Subcutaneous abdominal adipose tissue (tissue), 5 donors: ENCODE measurements around the gene CADPS.

Experiments
- H3K27ac ChIP-seq: one replicate; pipeline ENCODE4 v1.7.0; 2013; ENCODE audit warnings: low read depth, mild to moderate bottlenecking, inconsistent platforms, low read length, moderate library complexity
- H3K27me3 ChIP-seq, 5 donors: one replicate each; pipeline ENCODE4 v1.7.0; 2013; ENCODE audit warnings: low read length in 5 of 5, inconsistent platforms in 1 of 5; ENCODE audit not compliant: control insufficient read depth in 5 of 5, insufficient read depth in 4 of 5
- H3K36me3 ChIP-seq, 5 donors: one replicate each; pipeline ENCODE4 v1.7.0; 2013; ENCODE audit warnings: low read length in 5 of 5; ENCODE audit not compliant: control insufficient read depth in 5 of 5, insufficient read depth in 5 of 5
- H3K4me1 ChIP-seq, 5 donors: one replicate each; pipeline ENCODE4 v1.7.0; 2013; ENCODE audit warnings: low read length in 5 of 5, mild to moderate bottlenecking in 3 of 5, moderate library complexity in 1 of 5; ENCODE audit not compliant: control insufficient read depth in 5 of 5, insufficient read depth in 5 of 5
- H3K4me3 ChIP-seq, 5 donors: one replicate each; pipeline ENCODE4 v1.7.0; 2013; ENCODE audit warnings: low read length in 5 of 5, low read depth in 1 of 5
- H3K9ac ChIP-seq, 5 donors: one replicate each; pipeline ENCODE4 v1.7.0; 2013; ENCODE audit warnings: low read length in 5 of 5, mild to moderate bottlenecking in 4 of 5, moderate library complexity in 3 of 5
- H3K9me3 ChIP-seq, 5 donors: one replicate each; pipeline ENCODE4 v1.7.0; 2013; ENCODE audit warnings: low read length in 5 of 5; ENCODE audit not compliant: control insufficient read depth in 5 of 5
- donor health status: healthy.
- donor health status: healthy.
- donor health status: healthy.
- donor health status: healthy.
- donor health status: healthy.

Gene CADPS

DNA sequence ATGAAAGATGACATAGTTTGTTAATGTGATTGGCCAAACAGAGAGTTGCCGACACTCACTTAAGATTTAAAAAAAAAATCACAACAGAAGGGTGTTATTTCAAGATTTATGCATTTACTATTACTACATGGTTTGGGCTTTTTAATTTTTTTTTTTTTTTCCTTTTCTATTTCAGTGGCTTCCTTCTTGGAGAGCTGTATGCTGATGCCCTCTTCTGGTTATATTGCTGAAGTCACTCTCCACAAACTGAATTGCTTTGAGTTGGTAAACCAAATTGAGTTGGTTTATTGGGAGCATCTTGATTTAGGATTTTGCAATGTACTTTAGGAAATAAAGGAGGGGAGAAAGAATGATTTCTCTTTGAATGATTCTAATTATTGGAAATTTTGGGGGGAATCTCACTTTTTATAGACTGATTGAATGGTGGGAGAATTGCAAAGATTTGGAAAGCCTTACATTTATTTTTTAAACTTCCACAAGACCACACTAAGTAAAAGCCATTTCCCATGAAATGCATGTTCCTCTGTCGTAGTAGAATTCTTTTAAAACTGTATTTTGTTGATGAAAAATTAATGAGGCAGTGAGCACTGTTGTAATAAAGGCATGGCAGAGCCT is 315.3 kb downstream of the CADPS start:
- peaks cover 0 to 5% (median 4%) of the 10 kb centered on the region in 5 donors for H3K27me3 ChIP-seq
- H3K27ac ChIP-seq: no peak overlapping the region
- H3K4me1 ChIP-seq: peaks cover 0 to 2% (median 0%) of the 10 kb centered on the region in 5 donors
- no peaks in the 10 kb centered on the region for H3K9me3 ChIP-seq
- H3K9ac ChIP-seq: no peak overlapping the region
- H3K36me3 ChIP-seq: no peaks in the 10 kb centered on the region
- H3K4me3 ChIP-seq: no peak overlapping the region

DNA sequence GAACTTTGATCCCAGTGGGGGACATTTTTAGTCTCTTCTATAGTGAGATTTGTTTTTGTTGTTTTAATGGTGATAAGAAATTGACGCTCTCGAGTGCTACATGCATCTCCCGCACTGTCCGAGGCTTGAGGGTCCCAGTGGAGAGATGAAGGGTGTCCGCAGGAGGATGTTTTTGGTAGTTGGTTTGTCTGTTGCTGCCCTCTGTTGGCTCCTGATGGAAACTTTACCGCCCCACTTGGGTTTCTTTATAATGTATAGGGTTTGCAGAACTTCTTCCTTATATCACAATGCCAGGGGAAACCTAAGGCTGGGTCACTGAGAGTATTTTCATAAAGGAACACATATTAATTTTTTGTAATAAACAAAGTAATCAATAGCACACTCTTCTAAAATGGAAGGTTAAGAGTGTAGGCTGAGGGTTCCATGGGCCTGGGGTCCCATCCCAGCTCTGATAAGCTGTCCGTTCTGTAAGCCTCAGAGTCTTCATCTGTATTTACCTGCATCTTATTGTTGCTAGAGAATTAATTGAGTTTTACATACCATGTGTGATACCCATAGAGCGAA is 316.6 kb downstream of the CADPS start:
- Histone ChIP-seq H3K4me3 (no peak overlapping the region), H3K9ac (no peak overlapping the region), H3K36me3 (no peaks in the 10 kb centered on the region), H3K9me3 (no peaks in the 10 kb centered on the region), H3K27ac (no peak overlapping the region), H3K27me3 (peaks cover 0 to 5% (median 4%) of the 10 kb centered on the region in 5 donors), H3K4me1 (peaks cover 0 to 2% (median 0%) of the 10 kb centered on the region in 5 donors)

DNA sequence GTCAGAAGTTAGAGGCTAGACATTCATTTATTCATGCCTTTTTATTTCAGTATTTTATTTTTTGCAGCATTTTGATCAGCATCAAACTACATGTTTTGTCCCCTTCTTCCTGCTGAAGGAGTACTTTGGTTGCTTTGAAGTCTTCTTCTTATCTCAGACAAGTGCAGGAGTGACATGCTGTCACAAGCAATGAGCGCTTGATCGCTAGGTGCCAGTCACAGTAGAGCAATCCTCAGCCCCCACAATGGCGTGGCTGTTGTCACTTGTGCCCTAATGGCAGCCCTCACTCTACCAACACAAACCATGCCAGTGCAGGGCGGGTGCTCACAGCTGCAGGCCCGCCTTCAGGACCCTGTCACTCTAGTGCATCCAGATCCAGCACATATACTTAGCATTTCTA is 317.2 kb downstream of the CADPS start:
- H3K36me3 ChIP-seq: no peaks in the 10 kb centered on the region
- H3K27me3 ChIP-seq: peaks cover 0 to 5% (median 4%) of the 10 kb centered on the region in 5 donors
- H3K4me1 ChIP-seq: peaks cover 0 to 2% (median 0%) of the 10 kb centered on the region in 5 donors
- H3K4me3 ChIP-seq: no peak overlapping the region
- no peak overlapping the region for H3K9ac ChIP-seq
- H3K27ac ChIP-seq: no peak overlapping the region
- no peaks in the 10 kb centered on the region for H3K9me3 ChIP-seq

DNA sequence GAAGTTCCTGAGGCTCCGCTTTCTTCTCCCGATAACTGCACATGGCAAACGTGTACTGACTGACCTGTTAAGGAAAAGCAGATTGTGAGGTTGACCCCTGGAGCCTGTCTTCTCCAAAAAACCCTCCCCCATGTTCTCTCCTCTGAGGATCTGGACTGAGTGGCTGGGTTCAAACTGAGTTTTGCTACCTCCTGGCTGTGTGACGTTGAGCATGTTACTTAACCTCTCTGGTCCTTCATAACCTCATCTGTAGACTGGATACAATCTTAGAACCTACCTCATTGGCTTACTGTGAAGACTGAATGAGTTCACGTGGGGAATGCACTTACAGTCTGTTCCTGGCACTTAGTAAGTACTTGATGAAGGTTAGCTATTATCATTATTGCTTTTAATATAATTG is 317.8 kb downstream of the CADPS start:
- Histone ChIP-seq H3K9me3 (no peaks in the 10 kb centered on the region), H3K4me3 (no peak overlapping the region), H3K4me1 (peaks cover 0 to 2% (median 0%) of the 10 kb centered on the region in 5 donors), H3K27me3 (peaks cover 0 to 5% (median 4%) of the 10 kb centered on the region in 5 donors), H3K9ac (no peak overlapping the region), H3K36me3 (no peaks in the 10 kb centered on the region), H3K27ac (no peak overlapping the region)

DNA sequence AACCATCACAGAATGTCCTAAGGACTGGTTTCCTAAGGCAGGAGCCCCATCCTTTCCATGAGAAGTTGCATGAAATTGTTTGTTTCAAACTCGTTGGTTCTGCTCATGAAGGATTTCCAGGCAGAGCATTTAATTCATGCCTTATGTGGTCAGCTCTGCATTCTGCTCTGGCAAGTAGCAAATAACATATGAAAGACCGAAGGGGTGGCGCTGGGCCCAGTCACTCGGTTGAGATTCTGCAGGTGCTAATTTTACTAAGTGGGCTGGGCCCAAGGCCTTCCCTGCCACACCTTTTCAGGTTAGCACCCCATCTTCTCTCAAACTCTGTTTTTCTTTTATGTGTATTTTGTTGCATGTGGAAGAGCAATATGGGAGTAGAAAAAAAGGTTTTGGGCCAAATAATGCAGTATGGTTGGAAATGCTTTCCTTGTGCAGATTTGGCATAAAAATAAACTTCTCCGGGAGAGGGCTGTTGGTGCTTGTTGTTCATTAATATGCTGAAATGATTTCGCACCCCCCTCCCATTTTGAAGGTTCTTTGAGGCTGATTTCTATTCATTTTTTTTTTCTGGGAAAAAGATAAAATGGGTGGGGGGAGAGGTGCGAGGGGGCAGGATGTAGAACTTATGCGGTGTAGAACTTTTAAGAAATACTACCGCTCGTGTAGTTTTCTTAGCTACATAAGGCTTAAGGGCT is 318.9 kb downstream of the CADPS start:
- no peak overlapping the region for H3K4me3 ChIP-seq
- no peak overlapping the region for H3K27ac ChIP-seq
- peaks cover 0 to 8% (median 4%) of the 10 kb centered on the region in 5 donors for H3K27me3 ChIP-seq
- no peaks in the 10 kb centered on the region for H3K9me3 ChIP-seq
- H3K4me1 ChIP-seq: peaks cover 0 to 2% (median 0%) of the 10 kb centered on the region in 5 donors
- no peaks in the 10 kb centered on the region for H3K36me3 ChIP-seq
- no peak overlapping the region for H3K9ac ChIP-seq

DNA sequence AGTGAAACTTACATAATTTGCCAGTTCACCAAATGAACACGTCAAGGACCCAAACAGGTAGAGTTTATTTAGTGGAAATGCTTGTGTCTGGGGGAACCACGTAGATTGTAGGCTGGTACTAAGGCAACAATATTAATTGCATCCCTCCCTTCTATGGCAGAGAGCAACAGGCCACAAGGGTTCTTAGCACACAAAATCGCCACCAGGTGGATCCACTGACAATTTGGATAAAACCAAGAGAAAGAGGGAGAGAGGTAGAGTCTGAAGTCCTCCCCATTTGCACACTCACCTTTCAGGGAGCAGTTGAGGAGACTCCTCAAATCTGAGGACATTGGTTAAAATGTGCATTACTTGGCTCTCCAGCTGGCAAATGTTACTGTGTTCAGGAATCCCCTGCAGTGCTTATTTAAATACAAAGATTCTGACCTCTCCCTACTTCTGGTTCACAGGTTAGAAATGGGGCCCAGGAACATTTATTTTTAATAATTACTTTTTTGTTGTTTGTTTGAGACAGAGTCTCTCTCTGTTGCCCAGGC is 320.9 kb downstream of the CADPS start:
- Histone ChIP-seq H3K27ac (no peak overlapping the region), H3K9me3 (no peaks in the 10 kb centered on the region), H3K4me1 (peaks cover 0 to 2% (median 0%) of the 10 kb centered on the region in 5 donors)

DNA sequence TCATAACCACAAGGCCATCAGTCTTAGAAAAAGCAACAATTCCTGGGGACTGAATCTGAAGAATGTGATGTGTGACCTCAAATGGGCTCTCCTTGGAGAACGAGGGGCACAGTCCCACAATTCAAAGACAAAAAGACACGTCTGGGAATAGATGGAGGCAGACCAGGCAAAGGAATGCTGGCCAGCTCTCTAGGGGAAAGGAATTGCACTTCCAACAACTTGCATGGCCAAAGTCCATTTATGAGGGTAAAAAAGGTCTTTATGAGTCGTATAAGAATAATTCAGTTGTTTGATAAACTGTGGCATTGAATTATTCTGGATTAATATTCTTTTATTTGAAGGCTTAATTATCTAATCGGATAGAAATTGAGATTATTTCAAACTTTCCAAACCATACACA is 321.4 kb downstream of the CADPS start:
- Histone ChIP-seq H3K4me3 (no peak overlapping the region), H3K36me3 (no peaks in the 10 kb centered on the region), H3K27ac (no peak overlapping the region), H3K27me3 (peaks cover 0 to 8% (median 2%) of the 10 kb centered on the region in 5 donors), H3K4me1 (peaks cover 0 to 2% (median 0%) of the 10 kb centered on the region in 5 donors), H3K9ac (no peak overlapping the region), H3K9me3 (no peaks in the 10 kb centered on the region)

More for the DNA sequence above, 320.9 kb downstream of the CADPS start:
- Histone ChIP-seq H3K27me3 (peaks cover 0 to 8% (median 4%) of the 10 kb centered on the region in 5 donors), H3K4me3 (no peak overlapping the region), H3K36me3 (no peaks in the 10 kb centered on the region), H3K9ac (no peak overlapping the region)

DNA sequence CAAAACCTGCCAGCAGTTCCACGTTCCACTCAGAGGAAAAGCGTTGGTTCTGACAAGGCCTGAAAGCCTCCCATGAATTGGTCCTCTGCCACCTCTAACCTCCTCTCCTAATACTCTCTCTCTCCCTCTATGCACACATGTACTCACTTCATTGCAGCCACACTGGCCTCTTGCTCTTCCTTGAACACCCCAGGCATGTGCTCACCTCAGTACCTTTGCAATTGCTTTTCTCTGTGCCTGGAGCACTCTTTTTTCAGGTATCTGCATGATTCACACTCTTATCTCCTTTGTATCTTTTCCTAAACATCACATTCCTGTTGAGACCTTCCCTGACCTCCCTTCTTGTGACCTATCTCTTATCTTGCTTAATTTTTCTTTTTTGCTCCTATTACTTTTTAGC is 323.7 kb downstream of the CADPS start:
- H3K27me3 ChIP-seq: peaks cover 0 to 3% (median 2%) of the 10 kb centered on the region in 5 donors
- H3K4me1 ChIP-seq: no peaks in the 10 kb centered on the region
- H3K9me3 ChIP-seq: no peaks in the 10 kb centered on the region
- H3K36me3 ChIP-seq: no peaks in the 10 kb centered on the region
- no peak overlapping the region for H3K9ac ChIP-seq
- no peak overlapping the region for H3K27ac ChIP-seq
- no peak overlapping the region for H3K4me3 ChIP-seq

DNA sequence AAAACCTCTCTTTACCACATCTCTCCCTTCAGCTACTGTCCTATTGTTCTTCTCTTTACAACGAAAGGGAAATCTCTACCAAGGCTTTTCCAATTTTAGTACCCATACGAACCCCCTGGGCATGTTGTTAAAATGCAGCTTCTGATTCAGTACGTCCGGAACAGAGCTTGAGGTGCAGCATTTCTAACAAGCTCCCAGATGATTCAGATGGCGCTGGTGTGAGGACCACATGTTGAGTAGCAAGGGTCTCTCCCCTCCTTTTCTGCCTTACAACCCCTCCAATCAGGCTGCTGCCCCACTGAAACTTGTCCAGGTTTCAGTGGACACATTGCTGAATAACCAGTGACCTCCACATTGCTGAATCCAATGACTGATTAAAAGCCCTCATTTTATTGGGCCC is 324.8 kb downstream of the CADPS start:
- Histone ChIP-seq H3K9ac (no peak overlapping the region), H3K4me1 (no peaks in the 10 kb centered on the region), H3K27me3 (peaks cover 0 to 3% (median 2%) of the 10 kb centered on the region in 5 donors), H3K27ac (no peak overlapping the region), H3K36me3 (no peaks in the 10 kb centered on the region), H3K4me3 (no peak overlapping the region), H3K9me3 (no peaks in the 10 kb centered on the region)
